Neuron (in vitro differentiated cells): ENCODE measurements around the gene RAD51AP2.

Source experiments
- H2AFZ ChIP-seq: one replicate; pipeline ENCODE4 v1.6.1; 2013; ENCODE audit warnings: low read depth, mild to moderate bottlenecking, inconsistent platforms, low read length, moderate library complexity
- H3K27me3 ChIP-seq: one replicate; pipeline ENCODE4 v1.6.1; 2013; ENCODE audit warnings: low read length; ENCODE audit not compliant: insufficient read depth
- H3K36me3 ChIP-seq: one replicate; pipeline ENCODE4 v1.6.1; 2013; ENCODE audit warnings: low read length; ENCODE audit not compliant: insufficient read depth
- H3K4me1 ChIP-seq: one replicate; pipeline ENCODE4 v1.6.1; 2013; ENCODE audit warnings: low read length; ENCODE audit not compliant: insufficient read depth
- H3K4me3 ChIP-seq: 2 replicates; pipeline ENCODE4 v1.5.1; 2013; ENCODE audit warnings: mild to moderate bottlenecking, low read length, moderate library complexity
- H3K9me3 ChIP-seq: one replicate; pipeline ENCODE4 v1.6.1; 2013; ENCODE audit warnings: low read length

RAD51AP2 gene

DNA sequence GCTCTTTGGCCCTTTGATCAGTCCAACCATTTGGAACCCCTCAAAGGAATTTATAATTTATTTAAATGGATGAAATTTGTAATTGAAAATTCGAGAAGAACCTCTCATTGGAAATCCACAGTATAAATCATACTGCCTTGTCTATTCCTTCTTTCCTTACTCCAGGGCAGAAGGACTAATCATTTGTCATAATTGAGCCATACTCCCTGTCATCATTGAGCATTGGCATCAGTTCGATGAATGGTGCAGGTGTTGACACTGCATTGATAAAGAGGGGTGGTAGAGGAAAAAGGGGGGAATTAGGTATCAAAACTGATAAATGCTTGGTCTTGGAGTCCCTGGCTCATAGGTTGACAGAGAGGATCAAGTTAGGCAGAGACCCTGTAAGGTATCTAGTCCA, 24.2 kb upstream of the RAD51AP2 start:
- H3K27me3 ChIP-seq, result peaks cover 39% of the 10 kb centered on the region
- no peaks in the 10 kb centered on the region for H3K9me3 ChIP-seq
- no peaks in the 10 kb centered on the region for H3K36me3 ChIP-seq
- H3K4me3 ChIP-seq, result no peak overlapping the region
- H3K4me1 ChIP-seq, result peaks cover 24% of the 10 kb centered on the region
- no peak overlapping the region for H2AFZ ChIP-seq

DNA sequence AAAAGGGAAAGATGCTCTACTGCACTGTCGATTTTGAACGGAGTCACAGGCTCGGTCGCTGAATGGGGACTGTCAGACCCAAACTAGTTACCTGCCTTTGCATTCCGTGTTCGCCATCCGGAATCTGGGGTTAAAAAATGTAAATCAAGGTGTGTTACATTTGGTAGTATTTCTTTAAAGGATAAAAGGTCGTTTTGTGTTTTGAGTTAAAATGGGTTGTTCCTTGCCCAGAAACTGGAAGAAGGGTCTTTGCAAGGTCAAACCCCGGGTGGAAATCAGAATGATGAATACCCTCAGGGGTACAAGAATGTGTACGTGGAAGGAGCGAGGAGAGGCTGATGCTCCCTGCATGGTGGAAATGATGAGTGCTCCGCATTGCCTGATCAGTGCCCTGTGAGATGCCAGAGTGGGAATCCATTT, 23.3 kb upstream of the RAD51AP2 start:
- Histone ChIP-seq H3K36me3 (no peaks in the 10 kb centered on the region), H3K4me3 (peak overlapping the region; percentile 64), H3K27me3 (peaks cover 43% of the 10 kb centered on the region), H3K4me1 (peaks cover 24% of the 10 kb centered on the region), H3K9me3 (no peaks in the 10 kb centered on the region), H2AFZ (peak overlapping the region; percentile 97)

DNA sequence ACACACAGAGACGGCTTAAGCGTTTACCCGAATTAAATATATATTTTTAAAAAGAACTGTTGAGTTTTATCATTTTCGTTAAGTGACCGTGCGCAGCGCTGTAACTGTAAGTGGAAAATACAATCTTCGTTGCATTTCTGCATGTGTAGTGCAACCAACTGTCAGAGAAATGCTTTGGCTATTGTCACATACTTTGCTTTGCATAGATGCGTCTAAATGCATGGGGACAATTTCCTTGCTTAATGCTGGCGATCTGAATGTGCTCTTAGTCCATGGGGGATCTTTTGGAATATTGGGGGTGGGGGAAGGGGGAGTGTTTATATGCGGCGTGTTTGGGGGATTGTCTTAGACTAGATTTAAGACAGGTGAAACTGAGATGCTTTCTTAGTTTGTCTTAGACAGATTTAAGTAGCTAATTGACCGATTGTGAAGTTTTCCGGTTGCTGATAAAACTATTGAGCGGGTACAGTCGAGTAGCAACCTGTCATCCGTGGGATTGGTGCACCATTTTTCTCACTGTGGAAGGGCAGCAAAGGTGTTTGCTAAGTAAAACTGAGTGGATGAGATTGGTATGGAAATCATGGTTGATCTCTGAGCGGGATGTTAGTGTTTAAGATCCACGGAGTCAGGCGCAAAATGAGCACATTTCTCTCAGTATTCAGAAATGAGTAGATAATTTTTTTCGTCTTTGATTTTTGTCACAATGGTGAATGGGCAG, 22.7 kb upstream of the RAD51AP2 start:
- H3K36me3 ChIP-seq, result no peaks in the 10 kb centered on the region
- peaks cover 45% of the 10 kb centered on the region for H3K27me3 ChIP-seq
- H2AFZ ChIP-seq, result peak overlapping the region; percentile 97
- peak overlapping the region; percentile 64 for H3K4me3 ChIP-seq
- H3K4me1 ChIP-seq, result peaks cover 24% of the 10 kb centered on the region
- H3K9me3 ChIP-seq, result no peaks in the 10 kb centered on the region

DNA sequence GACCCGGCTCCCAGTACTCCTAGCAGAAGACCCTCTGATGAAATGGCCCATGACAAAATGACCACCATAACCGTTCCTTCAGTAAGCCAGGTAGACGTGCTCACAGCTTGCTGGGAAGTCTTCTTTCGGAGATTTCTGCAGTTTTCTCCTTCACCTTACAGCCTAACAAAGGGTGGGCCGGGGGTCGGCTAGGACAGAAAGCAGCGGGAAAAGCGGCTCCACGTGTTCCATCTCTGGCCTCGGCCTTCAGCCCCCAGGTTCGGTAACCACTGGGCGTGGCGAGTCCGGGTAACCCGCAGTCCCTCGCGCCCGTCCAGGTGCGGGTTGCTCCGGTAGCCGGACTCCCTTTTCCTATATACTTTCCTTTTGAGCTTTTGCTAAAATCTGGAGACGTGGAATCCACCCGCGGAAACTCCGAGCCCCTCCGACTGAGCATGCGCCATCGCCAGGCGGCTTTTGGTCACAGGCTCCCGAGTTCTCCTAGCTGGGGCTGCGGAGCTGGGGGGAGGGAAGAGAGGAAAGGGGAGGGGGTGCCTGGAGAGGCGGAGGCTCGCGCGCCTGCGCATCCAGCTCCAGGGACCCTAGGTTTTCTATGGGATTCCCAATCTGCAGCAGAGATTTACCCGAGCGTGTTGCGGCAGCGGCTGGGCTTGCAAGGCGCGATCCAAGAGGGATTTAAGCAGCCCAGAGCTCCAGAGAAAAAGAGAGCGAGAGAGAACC, 22.0 kb upstream of the RAD51AP2 start, which contains the start of gene VSNL1:
Gene VSNL1, plus strand, starts transcription at position 604 of the 720 bp plus-strand sequence. CDS start 51,379 bp downstream, outside the sequence.
- no peaks in the 10 kb centered on the region for H3K9me3 ChIP-seq
- peak within 1 kb of the TSS; percentile 64 for H3K4me3 ChIP-seq
- peaks cover 45% of the 10 kb centered on the region for H3K27me3 ChIP-seq
- no peaks in the 10 kb centered on the region for H3K36me3 ChIP-seq
- peak within 1 kb of the TSS; percentile 97 for H2AFZ ChIP-seq
- peaks cover 24% of the 10 kb centered on the region for H3K4me1 ChIP-seq

DNA sequence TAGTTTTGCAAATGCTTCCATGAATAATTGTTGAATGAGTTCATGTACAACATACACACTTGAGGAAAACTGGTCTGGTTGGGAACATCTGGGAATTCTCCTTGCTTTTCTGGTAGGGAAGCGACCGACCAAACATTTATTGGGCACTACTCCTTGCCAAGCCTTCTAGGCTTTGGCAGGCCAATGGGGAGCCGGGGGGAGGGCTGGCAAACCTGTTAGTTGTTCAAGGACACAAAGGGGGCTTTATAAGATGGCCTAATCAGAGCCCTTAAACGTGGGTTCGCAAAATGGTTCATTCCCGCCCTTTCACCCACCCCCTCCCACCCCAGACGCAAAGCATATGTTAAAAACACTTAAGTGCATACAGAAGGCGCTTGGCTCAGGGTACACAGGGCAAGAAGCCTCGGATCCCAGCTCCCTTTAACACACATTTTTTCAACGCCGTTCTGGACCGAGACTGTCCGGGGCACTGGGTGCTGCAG, 21.4 kb upstream of the RAD51AP2 start:
- H3K36me3 ChIP-seq, result no peaks in the 10 kb centered on the region
- peaks cover 45% of the 10 kb centered on the region for H3K27me3 ChIP-seq
- peak overlapping the region; percentile 97 for H2AFZ ChIP-seq
- H3K9me3 ChIP-seq, result no peaks in the 10 kb centered on the region
- H3K4me1 ChIP-seq, result peaks cover 24% of the 10 kb centered on the region
- peak overlapping the region; percentile 64 for H3K4me3 ChIP-seq

DNA sequence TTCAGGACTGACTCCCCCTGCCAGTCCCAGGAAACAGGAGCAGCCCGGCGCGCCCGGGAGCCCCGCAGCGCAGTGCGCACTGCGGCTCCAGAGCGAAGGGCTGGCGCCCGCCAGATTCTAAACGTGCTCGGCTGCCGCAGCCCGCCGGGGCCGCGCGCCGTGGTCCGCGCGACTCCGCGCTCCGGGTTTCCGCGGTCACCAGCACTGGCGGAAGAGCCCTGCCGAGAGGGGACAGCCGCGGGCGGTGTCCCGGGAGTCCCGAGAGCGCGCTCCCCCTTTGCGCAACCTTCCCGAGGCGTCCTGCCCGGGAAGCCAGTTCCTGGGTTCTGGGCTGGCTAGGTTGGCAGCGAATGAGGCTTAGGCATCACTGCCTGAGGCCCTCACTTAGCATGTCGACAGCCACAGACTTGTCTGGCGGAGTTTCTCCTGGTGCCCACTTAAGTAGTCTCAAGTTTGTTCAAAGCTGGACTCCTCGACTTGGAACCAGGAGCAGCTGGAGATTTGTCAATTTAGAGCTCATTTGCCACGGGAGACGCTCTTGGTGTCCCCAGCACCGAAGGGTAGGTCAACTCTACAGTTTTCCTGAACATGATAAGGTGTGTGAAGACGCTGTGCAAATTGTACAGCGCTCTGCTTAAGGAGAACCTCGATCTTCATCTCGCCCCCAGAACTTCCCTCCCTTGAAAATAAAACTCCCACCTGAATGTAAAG, 20.8 kb upstream of the RAD51AP2 start:
- no peaks in the 10 kb centered on the region for H3K36me3 ChIP-seq
- H3K4me3 ChIP-seq, result peak overlapping the region; percentile 64
- no peaks in the 10 kb centered on the region for H3K9me3 ChIP-seq
- H3K27me3 ChIP-seq, result peaks cover 45% of the 10 kb centered on the region
- peaks cover 24% of the 10 kb centered on the region for H3K4me1 ChIP-seq
- peak overlapping the region; percentile 97 for H2AFZ ChIP-seq

DNA sequence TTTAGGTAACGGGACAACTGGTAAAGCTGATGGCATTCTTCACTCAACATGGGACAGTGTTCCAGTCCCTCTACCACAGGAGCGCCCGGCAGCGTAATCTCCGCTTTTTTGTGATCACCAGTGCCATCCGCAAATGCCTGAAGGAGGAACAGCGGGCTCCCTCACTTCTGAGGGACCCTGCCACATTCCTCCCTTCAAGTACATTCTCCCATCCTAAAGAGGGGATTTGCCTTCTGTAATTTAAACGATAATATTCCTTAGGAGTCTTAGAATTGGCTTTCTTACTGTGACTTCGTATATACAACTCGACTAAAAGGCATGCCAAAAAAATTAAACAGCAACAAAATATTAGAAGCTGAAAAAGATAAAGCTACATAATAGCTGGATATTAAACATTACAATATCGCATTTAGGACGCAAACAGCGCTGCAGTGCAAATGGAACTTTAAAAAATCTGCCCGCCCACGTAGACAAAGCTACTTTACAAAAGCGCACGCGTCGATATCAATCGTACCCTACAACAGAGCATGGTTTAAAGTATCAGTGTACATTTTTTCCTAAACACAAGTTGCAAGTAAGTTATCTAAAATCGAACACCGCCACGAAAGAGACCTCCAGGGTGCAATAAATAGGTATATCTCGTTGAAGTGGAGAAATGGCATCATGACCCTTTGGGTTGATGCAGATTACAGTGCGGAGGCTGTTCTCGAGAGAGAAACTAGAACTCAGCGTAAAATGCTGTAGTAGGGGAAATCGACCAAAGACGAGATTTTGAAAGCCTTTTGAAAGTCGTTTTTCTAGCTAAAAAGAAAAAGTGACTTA, 20.0 kb upstream of the RAD51AP2 start:
- peaks cover 41% of the 10 kb centered on the region for H3K27me3 ChIP-seq
- peak overlapping the region; percentile 64 for H3K4me3 ChIP-seq
- H3K9me3 ChIP-seq, result no peaks in the 10 kb centered on the region
- no peaks in the 10 kb centered on the region for H3K36me3 ChIP-seq
- H3K4me1 ChIP-seq, result peaks cover 24% of the 10 kb centered on the region
- peak overlapping the region; percentile 97 for H2AFZ ChIP-seq

DNA sequence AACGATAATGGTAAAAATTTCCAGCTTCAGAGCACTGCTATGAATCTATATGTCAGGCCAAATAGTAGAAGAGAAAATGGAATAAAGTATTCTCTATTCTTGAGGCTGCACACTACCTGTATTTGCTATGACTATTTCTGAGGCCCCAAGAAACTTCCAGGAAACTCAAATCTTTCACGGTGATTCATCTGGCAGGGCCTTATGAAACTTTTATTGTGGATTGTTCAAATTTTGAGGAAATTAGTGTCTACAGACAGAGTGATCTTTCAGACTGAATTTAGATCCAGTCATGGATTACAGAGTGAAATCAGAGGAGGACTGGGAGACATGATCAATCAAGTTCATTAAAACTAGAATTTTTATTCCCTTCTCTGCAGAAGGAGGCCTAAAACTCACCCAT, 18.2 kb upstream of the RAD51AP2 start:
- Histone ChIP-seq H3K9me3 (no peaks in the 10 kb centered on the region), H3K36me3 (no peaks in the 10 kb centered on the region), H3K4me3 (no peak overlapping the region), H3K27me3 (peaks cover 27% of the 10 kb centered on the region), H3K4me1 (peaks cover 19% of the 10 kb centered on the region), H2AFZ (no peak overlapping the region)

DNA sequence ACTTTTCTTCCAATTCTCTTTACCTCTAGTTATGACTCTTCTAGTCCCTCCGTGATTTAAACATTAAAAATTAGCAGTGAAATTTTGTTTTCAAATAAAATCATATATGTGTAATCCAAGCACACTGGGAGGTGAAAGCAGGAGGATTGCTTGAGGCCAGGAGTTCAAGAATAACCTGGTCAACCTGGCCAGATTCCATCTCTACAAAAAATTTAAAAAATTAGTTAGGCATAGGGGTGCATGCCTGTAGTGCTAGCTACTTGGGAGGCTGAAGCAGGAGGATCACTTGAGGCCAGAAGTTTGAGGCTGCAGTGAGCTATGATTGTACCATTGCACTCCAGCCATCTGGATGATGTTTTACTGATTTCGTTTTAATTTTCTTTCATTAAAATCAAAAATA, 15.3 kb upstream of the RAD51AP2 start:
- H3K36me3 ChIP-seq, result no peaks in the 10 kb centered on the region
- no peak overlapping the region for H2AFZ ChIP-seq
- no peak overlapping the region for H3K4me3 ChIP-seq
- no peaks in the 10 kb centered on the region for H3K9me3 ChIP-seq
- H3K4me1 ChIP-seq, result no peaks in the 10 kb centered on the region
- H3K27me3 ChIP-seq, result peaks cover 17% of the 10 kb centered on the region

DNA sequence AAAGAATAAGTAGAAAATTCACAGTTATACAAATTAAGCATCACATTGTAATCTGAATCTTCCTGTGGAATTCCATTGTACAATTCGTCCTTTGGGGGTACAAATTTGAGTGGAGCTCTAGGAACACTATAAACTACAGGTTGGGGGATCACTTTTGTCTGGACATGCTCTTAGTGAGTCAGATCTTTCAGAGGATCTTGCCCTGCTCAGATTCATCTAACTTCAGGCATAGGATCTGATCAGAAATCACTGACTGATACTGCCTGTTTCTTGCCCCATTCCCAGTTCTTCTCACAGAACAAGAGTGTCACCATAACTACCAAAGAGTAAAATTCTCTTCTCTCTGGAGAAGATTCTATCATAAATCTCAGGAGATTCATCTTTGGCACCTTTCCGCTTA, 11.5 kb upstream of the RAD51AP2 start:
- no peak overlapping the region for H3K4me3 ChIP-seq
- no peaks in the 10 kb centered on the region for H3K9me3 ChIP-seq
- no peaks in the 10 kb centered on the region for H3K36me3 ChIP-seq
- H3K4me1 ChIP-seq, result no peaks in the 10 kb centered on the region
- no peaks in the 10 kb centered on the region for H3K27me3 ChIP-seq
- H2AFZ ChIP-seq, result no peak overlapping the region

DNA sequence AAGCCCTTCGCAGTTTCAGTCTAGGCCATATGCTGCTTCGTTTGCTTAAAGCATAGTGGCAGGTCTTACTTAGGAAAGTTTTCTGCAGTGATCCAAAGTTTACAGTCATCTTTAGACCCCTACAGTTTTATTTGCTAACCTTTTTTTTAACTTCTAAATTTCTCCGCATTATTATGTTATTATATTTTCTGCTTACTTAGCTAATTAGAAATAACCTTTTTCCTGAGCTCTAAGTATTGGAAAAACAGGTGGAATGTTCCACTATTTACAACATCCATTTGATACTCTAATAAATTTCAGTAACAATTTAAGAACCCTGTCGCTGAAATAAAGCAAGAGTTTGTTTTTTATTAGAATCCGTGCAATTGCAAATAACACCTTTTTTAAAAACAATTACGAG, 4.1 kb upstream of the RAD51AP2 start:
- no peak overlapping the region for H3K4me3 ChIP-seq
- no peak overlapping the region for H2AFZ ChIP-seq
- H3K4me1 ChIP-seq, result peaks cover 3% of the 10 kb centered on the region
- H3K36me3 ChIP-seq, result no peaks in the 10 kb centered on the region
- H3K9me3 ChIP-seq, result no peaks in the 10 kb centered on the region
- no peaks in the 10 kb centered on the region for H3K27me3 ChIP-seq

DNA sequence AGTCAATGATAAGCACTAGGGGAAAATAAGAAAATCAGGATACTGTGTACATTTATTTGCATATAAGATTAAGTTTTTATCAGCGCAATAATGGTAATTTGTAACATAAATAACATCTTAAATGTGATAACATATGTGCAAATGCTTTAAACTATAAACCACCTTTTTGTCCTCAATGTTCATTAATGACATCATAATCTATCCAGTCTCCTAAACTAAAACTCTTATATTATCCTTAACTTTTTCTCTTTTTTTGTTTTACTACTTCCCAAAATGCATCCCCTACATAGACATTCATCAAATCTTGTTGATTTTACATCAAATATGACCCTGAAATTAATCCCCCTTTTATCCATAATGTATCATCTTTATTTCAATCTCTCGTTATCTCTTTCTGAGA, 3.4 kb upstream of the RAD51AP2 start:
- no peak overlapping the region for H3K4me3 ChIP-seq
- no peaks in the 10 kb centered on the region for H3K9me3 ChIP-seq
- H2AFZ ChIP-seq, result no peak overlapping the region
- peaks cover 3% of the 10 kb centered on the region for H3K4me1 ChIP-seq
- H3K27me3 ChIP-seq, result no peaks in the 10 kb centered on the region
- no peaks in the 10 kb centered on the region for H3K36me3 ChIP-seq
